Large intestine (tissue), 3 donors: Measurements from ENCODE around the gene CAMSAP2. TPM values are rescaled to one million over a fixed set of nuclear protein-coding genes. Genes with fewer than 3 reads are reported as not detected.
A peak's percentile ranks its signal among the peaks of the same experiment; 100 is the strongest.

Source experiments
- DNase-seq, 2 donors: peaks; one replicate each; pipeline versions ENCODE4 v3.0.0 to v3.0.0-alpha.2; 2013
- H3K27ac ChIP-seq: one replicate; pipeline ENCODE4 v1.5.1; 2013; ENCODE audit warnings: low read length
- H3K27me3 ChIP-seq: 2 replicates; pipeline ENCODE4 v1.6.1; 2013; ENCODE audit warnings: low read length; ENCODE audit not compliant: control insufficient read depth, insufficient read depth
- H3K36me3 ChIP-seq: 2 replicates; pipeline ENCODE4 v1.6.1; 2013; ENCODE audit warnings: low read length; ENCODE audit not compliant: control insufficient read depth, insufficient read depth
- H3K4me1 ChIP-seq: one replicate; pipeline ENCODE4 v1.6.1; 2013; ENCODE audit warnings: low read length; ENCODE audit not compliant: control insufficient read depth, insufficient read depth
- H3K4me3 ChIP-seq: one replicate; pipeline ENCODE4 v1.5.1; 2013; ENCODE audit warnings: low read length
- H3K9me3 ChIP-seq: one replicate; pipeline ENCODE4 v1.6.1; 2013; ENCODE audit warnings: mild to moderate bottlenecking, low read depth, low read length, moderate library complexity; ENCODE audit not compliant: control insufficient read depth
- WGBS: methylation state at CpG from one replicate; pipeline ENCODE4 v1.1.5; 2013; ENCODE audit warnings: low lambda C conversion rate; ENCODE audit not compliant: insufficient coverage; 5-methylcytosine and 5-hydroxymethylcytosine counted together
- polyA plus RNA-seq: library from polyadenylated mRNA; unstranded; fragments of 120-200 nt; gene quantifications from one replicate; pipeline ENCODE4 v1.2.1, GENCODE V29; 2013

CAMSAP2 gene
- polyA plus RNA-seq, 1 donor = 17.9 TPM

DNA sequence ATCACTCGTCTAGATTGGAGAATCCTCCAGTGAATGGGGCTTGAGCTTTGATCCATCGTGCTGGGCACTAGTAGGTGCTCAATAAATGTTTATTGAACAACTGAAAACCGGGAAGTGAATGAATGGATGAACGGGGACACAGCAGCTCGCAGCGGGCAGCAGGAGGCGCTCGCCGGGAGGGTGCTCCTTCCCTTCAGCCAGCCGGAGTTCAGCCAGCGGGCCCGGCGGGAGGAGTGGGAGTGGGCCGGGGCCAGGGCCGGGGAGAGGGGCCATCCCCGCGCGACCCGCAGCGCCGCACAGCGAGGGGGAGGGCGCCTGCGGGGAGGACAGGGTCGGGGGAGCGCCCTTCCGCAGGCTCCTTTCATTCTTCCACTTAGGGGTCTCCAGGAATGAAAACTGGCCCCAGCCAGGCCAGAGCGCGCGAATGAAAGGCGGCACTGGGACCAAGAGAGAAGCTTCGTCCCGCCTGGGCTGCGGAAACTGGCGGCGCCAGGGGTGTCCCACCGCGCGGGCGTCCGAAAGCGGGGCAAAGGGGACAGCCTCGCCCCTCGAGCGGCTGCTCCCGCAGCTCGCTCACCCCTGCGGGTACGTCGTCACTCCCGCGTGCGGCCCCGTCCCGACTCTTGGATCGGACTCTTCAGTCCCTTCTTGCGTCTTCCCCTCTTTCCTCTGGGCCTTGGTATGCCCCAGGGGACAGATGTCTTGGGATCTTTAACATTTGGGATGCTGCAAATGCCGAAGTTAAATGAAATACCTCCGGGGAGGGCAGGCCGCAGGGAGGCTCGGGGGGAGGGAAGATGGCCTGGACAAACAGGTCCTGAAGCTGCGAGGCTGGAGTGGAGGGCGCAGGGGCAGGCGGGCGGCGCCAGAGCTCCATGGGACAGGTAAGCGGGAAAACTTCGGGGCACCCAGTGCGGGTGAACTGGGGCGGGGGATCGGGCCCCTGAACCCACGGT, 152.4 kb downstream of the CAMSAP2 start:
- H3K27ac ChIP-seq = peak overlapping the region; percentile 99

GRCh38 chr1:200891774-200892157, 153.1 kb downstream of the CAMSAP2 start:
- Histone ChIP-seq H3K4me3 (peak overlapping the region; percentile 66), H3K36me3 (no peaks in the 10 kb centered on the region), H3K9me3 (no peaks in the 10 kb centered on the region), H3K27me3 (no peaks in the 10 kb centered on the region), H3K27ac (peak overlapping the region; percentile 99), H3K4me1 (peaks cover 36% of the 10 kb centered on the region)
- 0% methylated on average over 1 of the region's 8 CpGs for WGBS
- DNase-seq = no peak

More for the DNA sequence above, 152.4 kb downstream of the CAMSAP2 start:
- peaks cover 36% of the 10 kb centered on the region for H3K4me1 ChIP-seq
- H3K27me3 ChIP-seq = no peaks in the 10 kb centered on the region
- no peaks in the 10 kb centered on the region for H3K36me3 ChIP-seq
- no peaks in the 10 kb centered on the region for H3K9me3 ChIP-seq
- H3K4me3 ChIP-seq = peak overlapping the region; percentile 66
- DNase-seq = peak; percentile 47 to 86
- WGBS = 0% methylated on average over 1 of the region's 72 CpGs

- peak overlapping the region; percentile 66 for H3K4me3 ChIP-seq
- no CpG with 5 or more reads among the region's 4 CpGs for WGBS
- H3K36me3 ChIP-seq = no peaks in the 10 kb centered on the region
- H3K27ac ChIP-seq = peak overlapping the region; percentile 99
- peak in 1 of 2 donors; percentile 43 for DNase-seq
- no peaks in the 10 kb centered on the region for H3K9me3 ChIP-seq
- peaks cover 40% of the 10 kb centered on the region for H3K4me1 ChIP-seq
- no peaks in the 10 kb centered on the region for H3K27me3 ChIP-seq
Observed at GRCh38 chr1:200892546-200892945, 153.9 kb downstream of the CAMSAP2 start.

- Histone ChIP-seq H3K4me3 (peak overlapping the region; percentile 94), H3K9me3 (no peaks in the 10 kb centered on the region), H3K4me1 (peaks cover 44% of the 10 kb centered on the region), H3K27ac (peak overlapping the region; percentile 99), H3K27me3 (no peaks in the 10 kb centered on the region), H3K36me3 (peaks cover 4% of the 10 kb centered on the region)
- peak in 1 of 2 donors; percentile 42 for DNase-seq
Observed at GRCh38 chr1:200892958-200893357, 154.3 kb downstream of the CAMSAP2 start.

DNA sequence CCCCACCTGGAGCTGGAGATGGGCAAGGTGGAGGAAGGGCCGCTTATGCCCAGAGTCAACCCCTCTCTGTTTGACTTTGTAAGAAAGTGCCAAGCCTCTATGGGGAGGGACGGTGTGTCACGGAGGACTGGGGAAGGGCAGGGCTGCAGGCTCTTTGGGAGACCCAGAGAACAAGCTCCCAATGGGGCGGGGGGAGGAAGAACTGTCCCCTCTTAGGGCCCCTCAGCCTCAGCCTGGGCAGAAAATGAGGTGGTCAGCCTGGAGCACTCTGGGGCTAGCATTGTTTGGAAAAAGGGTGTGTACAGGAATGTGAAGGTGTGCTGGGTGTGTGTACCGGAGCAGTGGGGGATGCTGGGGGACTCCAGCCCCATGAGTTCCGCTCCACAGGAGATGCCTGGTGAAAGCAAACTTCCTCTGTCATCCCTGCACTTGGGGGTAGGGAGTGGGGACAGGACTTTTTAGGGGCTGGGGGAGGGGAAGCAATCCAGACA, 154.8 kb downstream of the CAMSAP2 start:
- Histone ChIP-seq H3K9me3 (no peaks in the 10 kb centered on the region), H3K27ac (peak overlapping the region; percentile 99), H3K27me3 (no peaks in the 10 kb centered on the region), H3K4me3 (peak overlapping the region; percentile 94), H3K4me1 (peaks cover 44% of the 10 kb centered on the region), H3K36me3 (peaks cover 9% of the 10 kb centered on the region)
- WGBS = no CpG with 5 or more reads among the region's 6 CpGs
- peak; percentile 69 to 81 for DNase-seq

GRCh38 chr1:200894712-200895442, 156.2 kb downstream of the CAMSAP2 start, which contains the start of gene INAVA:
INAVA (plus strand) TSS chr1:200894900; CDS start chr1:200898401, 3,501 bp downstream.
- peak within 1 kb of the TSS; percentile 94 for H3K4me3 ChIP-seq
- WGBS = no CpG with 5 or more reads among the region's 15 CpGs
- H3K9me3 ChIP-seq = no peaks in the 10 kb centered on the region
- H3K27me3 ChIP-seq = no peaks in the 10 kb centered on the region
- peaks cover 23% of the 10 kb centered on the region for H3K36me3 ChIP-seq
- peak within 1 kb of the TSS; percentile 99 for H3K27ac ChIP-seq
- peak; percentile 84 to 90 for DNase-seq
- H3K4me1 ChIP-seq = peaks cover 53% of the 10 kb centered on the region

- H3K9me3 ChIP-seq = no peaks in the 10 kb centered on the region
- H3K4me3 ChIP-seq = peak overlapping the region; percentile 94
- H3K27ac ChIP-seq = peak overlapping the region; percentile 99
- peak in 1 of 2 donors; percentile 63 for DNase-seq
- peaks cover 28% of the 10 kb centered on the region for H3K36me3 ChIP-seq
- peaks cover 55% of the 10 kb centered on the region for H3K4me1 ChIP-seq
- H3K27me3 ChIP-seq = no peaks in the 10 kb centered on the region
- no CpG with 5 or more reads among the region's 8 CpGs for WGBS
Observed at GRCh38 chr1:200895443-200895789, 156.7 kb downstream of the CAMSAP2 start.

- no peaks in the 10 kb centered on the region for H3K27me3 ChIP-seq
- H3K9me3 ChIP-seq = no peaks in the 10 kb centered on the region
- no CpG with 5 or more reads among the region's 9 CpGs for WGBS
- peaks cover 34% of the 10 kb centered on the region for H3K36me3 ChIP-seq
- H3K4me3 ChIP-seq = peak overlapping the region; percentile 94
- DNase-seq = peak; percentile 74 to 89
- peak overlapping the region; percentile 99 for H3K27ac ChIP-seq
- peaks cover 55% of the 10 kb centered on the region for H3K4me1 ChIP-seq
Observed at GRCh38 chr1:200895801-200896530, 157.3 kb downstream of the CAMSAP2 start.

DNA sequence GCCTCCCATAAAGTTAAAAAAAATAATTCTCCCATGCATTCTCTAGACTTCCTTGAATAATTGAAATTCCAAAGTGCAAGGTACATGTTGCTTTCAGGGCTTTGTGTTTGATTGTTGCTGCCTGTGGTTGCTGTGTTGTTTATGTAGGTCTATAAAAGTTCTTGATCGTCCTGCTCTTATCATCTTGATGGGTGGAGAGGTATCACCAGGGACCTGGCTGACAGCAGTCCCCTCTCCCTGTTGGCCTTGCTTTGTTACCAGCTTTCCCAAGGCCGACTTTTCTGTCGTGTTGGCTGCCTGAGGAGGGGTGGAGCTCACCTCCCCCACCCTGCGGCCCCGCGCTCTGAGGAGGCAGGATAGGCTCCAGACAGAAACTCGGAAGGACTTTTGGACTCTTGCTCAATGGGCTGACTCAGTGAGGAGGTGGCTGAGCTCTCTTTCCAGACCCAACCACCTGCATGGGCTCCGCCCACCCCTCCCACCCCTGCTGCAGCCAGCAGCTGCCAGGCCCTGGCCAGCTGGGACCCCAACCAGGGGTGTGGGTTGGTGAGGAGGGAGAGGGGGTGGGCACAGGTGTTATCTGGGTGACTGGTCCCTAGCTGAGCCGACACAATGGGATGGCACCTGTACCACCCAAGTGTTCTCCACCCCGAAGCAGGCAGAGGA, 158.0 kb downstream of the CAMSAP2 start:
- peak; percentile 97 to 100 for DNase-seq
- H3K4me1 ChIP-seq = peaks cover 55% of the 10 kb centered on the region

More for the DNA sequence above, 158.0 kb downstream of the CAMSAP2 start:
- Histone ChIP-seq H3K36me3 (peaks cover 41% of the 10 kb centered on the region), H3K27me3 (no peaks in the 10 kb centered on the region), H3K4me3 (peak overlapping the region; percentile 94), H3K27ac (peak overlapping the region; percentile 99), H3K9me3 (no peaks in the 10 kb centered on the region)
- no CpG with 5 or more reads among the region's 10 CpGs for WGBS
